Upper lobe of right lung (tissue), 1 donor: ENCODE data around the gene KRTAP2-3. TPM values are rescaled to one million over a fixed set of nuclear protein-coding genes. Genes with fewer than 3 reads are reported as not detected.
"Not testable (repeated sequence)": the region's sequence is repeated elsewhere in the genome, so short reads cannot be mapped to it uniquely, and the experiment has no call there.

ENCODE experiments used
- ATAC-seq: fragments of 200-7000 bp; cut with Tn5 transposase; one replicate; pipeline ENCODE4 v1.9.1; 2020; ENCODE audit warnings: mild to moderate bottlenecking, moderate library complexity
- DNase-seq: peaks from one replicate; pipeline ENCODE4 v3.0.0-alpha.2; 2020
- H3K27ac ChIP-seq: fragments of 200-600 bp; one replicate; pipeline ENCODE4 v1.8.0; 2022
- H3K27me3 ChIP-seq: fragments of 200-600 bp; one replicate; pipeline ENCODE4 v1.8.0; 2022; ENCODE audit warnings: mild to moderate bottlenecking
- H3K36me3 ChIP-seq: fragments of 200-600 bp; one replicate; pipeline ENCODE4 v1.8.0; 2022
- H3K4me1 ChIP-seq: fragments of 200-600 bp; one replicate; pipeline ENCODE4 v1.8.0; 2022
- H3K4me3 ChIP-seq: fragments of 200-600 bp; one replicate; pipeline ENCODE4 v1.8.0; 2022; ENCODE audit warnings: mild to moderate bottlenecking
- H3K9me3 ChIP-seq: fragments of 200-600 bp; one replicate; pipeline ENCODE4 v1.8.0; 2022
- intact Hi-C: fragments of 100-400 bp; cut with DNase I; formaldehyde crosslinking; loops from one replicate; pipeline ENCODE4 v1.11.0; 2022
- total RNA-seq: library from RNA; stranded (reverse); fragmentation: NEBNext Ultra II Directional; extraction: Animal tissue kit (Norgen Biotek cat#: 25700); gene quantifications from one replicate; pipeline ENCODE4 v1.2.1, GENCODE V29; 2021
- TF ChIP-seq, protein P1 (sequence below): fragments of 200-600 bp; IDR thresholded peaks from one replicate; pipeline ENCODE4 v1.8.0; 2022; ENCODE audit warnings: antibody characterized with exemption
- donor health status: DM: no; HTN: yes; CAD: no; lungs with severe emphysema.

The KRTAP2-3 gene
- total RNA-seq, 1 donor from 2014 or later = not detected

DNA sequence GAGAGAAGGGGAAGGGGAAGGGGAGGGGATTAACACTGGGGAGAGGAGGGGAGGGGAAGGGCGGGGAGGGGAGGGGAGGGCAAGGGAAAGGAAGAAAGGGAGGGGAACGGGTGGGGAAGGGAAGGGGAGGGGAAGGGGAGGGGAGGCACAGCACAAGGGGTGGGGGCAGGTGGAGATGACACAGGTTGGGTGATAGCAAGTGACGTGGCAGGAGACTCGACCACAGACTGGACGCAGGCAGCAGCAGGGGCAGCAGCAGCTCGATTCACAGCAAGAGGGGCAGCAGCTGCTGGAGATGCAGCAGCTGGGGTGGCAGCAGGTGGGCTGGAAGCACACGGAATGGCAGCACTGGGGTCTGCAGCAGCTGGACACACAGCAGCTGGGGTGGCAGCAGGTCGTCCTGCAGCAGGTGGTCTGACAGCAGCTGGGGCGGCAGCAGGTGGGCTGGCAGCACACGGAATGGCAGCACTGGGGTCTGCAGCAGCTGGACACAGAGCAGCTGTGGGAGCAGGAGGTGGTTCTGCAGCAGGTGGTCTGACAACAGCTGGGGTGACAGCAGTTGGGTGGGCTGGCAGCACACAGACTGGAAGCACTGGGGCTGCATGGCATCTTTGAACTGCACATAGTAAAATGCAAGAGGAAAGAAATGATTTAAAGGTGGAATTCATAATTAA lies 41.8 kb upstream of the KRTAP2-3 start, which contains the start of gene KRTAP4-16:
TSS of gene KRTAP4-16 (minus strand) at position 624 of the 674 bp plus-strand sequence. CDS start at position 624, 0 bp downstream.
- Histone ChIP-seq H3K4me1 (no peaks in the 10 kb centered on the region), H3K4me3 (no peak within 1 kb of the TSS), H3K27ac (no peak within 1 kb of the TSS), H3K36me3 (no peaks in the 10 kb centered on the region), H3K27me3 (no peaks in the 10 kb centered on the region), H3K9me3 (no peaks in the 10 kb centered on the region)
- ATAC-seq (no peak), DNase-seq (no peak)
- intact Hi-C loops = no loop called here
- TF ChIP-seq, protein P1, sequence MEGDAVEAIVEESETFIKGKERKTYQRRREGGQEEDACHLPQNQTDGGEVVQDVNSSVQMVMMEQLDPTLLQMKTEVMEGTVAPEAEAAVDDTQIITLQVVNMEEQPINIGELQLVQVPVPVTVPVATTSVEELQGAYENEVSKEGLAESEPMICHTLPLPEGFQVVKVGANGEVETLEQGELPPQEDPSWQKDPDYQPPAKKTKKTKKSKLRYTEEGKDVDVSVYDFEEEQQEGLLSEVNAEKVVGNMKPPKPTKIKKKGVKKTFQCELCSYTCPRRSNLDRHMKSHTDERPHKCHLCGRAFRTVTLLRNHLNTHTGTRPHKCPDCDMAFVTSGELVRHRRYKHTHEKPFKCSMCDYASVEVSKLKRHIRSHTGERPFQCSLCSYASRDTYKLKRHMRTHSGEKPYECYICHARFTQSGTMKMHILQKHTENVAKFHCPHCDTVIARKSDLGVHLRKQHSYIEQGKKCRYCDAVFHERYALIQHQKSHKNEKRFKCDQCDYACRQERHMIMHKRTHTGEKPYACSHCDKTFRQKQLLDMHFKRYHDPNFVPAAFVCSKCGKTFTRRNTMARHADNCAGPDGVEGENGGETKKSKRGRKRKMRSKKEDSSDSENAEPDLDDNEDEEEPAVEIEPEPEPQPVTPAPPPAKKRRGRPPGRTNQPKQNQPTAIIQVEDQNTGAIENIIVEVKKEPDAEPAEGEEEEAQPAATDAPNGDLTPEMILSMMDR = no peak

DNA sequence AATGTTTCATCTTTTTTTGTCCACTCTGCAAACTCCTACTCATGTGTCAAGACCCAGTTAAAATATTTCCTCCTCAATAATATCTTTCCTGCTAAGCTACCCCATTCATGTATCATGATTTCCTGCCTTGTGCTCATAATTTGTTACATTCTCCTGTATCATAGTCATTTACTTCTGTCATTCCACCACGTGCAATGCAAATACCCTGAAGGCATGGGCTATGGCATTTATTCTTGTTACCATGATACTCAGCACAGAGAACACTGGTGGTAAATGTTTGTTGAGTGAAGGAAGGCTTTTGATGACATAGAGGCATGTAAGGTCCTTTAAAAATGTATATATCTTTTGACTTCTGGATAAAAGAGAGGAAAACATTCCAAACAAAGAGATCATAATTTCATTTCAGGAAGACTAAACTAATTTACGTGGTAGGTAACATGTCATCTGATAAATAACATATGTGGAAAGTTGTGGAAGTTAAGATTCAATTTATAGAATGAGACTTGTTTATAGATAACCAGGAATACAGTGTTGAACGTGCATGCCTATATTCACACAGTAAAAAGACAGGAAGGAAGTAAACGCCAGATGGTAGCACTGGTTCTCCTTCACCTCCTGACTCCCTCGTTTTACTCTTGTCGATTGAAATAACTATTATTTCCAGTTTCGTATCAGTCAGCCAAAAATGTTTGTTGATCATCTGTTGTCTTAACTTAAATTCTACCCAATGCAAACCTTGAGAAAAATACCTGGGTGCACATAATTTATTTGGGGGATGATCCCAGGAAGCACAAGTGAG lies 40.0 kb upstream of the KRTAP2-3 start:
- H3K36me3 ChIP-seq, H3K27ac ChIP-seq, H3K4me1 ChIP-seq, H3K4me3 ChIP-seq, ATAC-seq, intact Hi-C loops, DNase-seq, H3K27me3 ChIP-seq, H3K9me3 ChIP-seq: not testable (repeated sequence)

DNA sequence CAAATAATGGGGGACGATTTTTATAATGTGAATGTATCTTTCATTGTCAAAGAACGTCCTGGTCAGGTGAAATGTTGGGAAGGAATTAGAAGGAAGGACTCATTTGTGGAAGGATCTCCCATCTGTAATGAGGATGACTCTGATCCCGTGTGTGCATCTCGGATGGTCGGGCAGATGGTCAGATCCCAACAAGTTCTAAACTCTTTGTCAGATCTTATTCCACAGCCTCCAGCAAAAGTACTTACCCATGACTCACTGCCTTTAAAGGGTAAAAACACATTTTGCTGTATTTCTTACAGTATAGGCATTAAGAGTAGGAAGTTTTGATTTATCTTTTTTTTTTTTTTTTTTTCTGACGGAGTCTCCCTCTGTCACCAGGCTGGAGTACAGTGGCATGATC lies 38.6 kb upstream of the KRTAP2-3 start:
- H3K9me3 ChIP-seq = no peaks in the 10 kb centered on the region
- H3K4me1 ChIP-seq = no peaks in the 10 kb centered on the region
- ATAC-seq = no peak
- DNase-seq = no peak
- no peaks in the 10 kb centered on the region for H3K36me3 ChIP-seq
- intact Hi-C loops = no loop called here
- no peak overlapping the region for H3K4me3 ChIP-seq
- TF ChIP-seq, protein P1 = no peak
- no peaks in the 10 kb centered on the region for H3K27me3 ChIP-seq
- no peak overlapping the region for H3K27ac ChIP-seq

DNA sequence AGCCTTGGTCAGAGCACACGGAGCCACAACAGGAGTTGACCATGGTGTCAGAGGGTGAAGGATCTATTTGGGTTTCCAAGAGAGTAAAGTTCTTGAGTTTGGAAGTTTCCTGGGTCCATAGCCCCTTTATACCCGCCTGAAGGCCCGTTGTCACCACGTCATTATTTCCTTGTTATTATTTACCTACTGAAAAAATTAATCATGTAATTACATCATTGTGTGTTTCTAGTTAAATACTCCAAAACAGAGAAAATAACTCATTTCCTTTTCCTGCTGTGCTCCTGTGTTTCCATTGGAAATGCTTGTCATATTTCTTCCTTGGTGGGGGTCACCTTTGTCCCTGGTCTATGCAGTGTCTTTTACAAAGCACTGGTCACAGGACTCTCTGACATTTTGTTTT lies 38.1 kb upstream of the KRTAP2-3 start, which contains the start of gene KRTAP4-8:
TSS of gene KRTAP4-8 (minus strand) at position 101 of the 400 bp plus-strand sequence. CDS start at position 43, 58 bp downstream.
- TF ChIP-seq, protein P1 = no peak
- Histone ChIP-seq H3K4me1 (no peaks in the 10 kb centered on the region), H3K36me3 (no peaks in the 10 kb centered on the region), H3K9me3 (no peaks in the 10 kb centered on the region), H3K4me3 (no peak within 1 kb of the TSS), H3K27ac (no peak within 1 kb of the TSS), H3K27me3 (no peaks in the 10 kb centered on the region)
- ATAC-seq (no peak), DNase-seq (no peak)
- intact Hi-C loops = no loop called here

DNA sequence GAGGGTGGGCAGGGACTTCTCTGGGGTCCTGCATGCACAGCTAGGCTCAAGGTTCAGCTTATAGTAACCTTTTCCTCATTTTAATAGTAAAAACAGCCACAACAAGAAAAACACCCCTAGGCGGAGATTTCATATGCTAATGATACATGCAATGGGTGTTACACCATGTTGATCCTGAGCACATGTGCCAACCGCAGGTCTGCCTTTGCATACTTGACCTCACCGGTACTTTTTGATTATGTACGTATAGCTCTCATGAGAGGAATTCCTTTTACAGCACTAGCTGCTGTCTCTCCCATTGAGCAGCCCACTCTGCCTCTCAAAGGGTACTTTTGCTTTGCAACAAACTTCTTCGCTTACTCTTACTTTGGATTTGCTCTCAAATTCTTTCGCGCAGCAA lies 36.1 kb upstream of the KRTAP2-3 start:
- ATAC-seq = no peak
- intact Hi-C loops = no loop called here
- H3K27ac ChIP-seq = no peak overlapping the region

DNA sequence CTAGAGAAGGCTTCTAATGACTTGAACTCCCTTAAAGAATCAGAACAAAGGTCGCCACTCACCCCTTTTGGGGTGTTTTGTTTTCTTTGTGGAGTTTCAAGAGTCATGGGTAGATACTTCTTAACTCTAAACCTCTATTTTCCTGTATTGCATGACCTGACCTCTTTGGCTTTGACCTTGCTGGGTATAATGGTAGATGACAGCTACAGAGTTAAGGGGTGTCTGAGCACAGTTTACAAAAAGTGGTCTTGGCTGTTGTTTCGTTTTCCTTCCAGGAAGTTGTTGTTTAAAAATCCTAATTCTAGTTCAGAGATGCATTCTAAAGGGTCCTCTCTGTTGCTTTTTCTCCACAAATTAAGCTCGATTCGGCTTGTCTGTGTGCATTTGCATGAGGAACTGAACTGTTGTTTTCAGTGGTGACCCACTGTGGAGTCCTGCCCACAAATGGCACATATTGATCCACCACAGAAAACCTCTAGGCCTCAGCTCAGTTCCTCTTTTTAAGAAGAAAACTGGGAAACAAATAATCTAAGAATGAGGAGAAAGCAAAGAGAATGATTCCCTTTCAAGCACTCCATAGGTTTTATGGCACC lies 28.9 kb upstream of the KRTAP2-3 start:
- intact Hi-C loops, H3K27ac ChIP-seq, DNase-seq, H3K36me3 ChIP-seq, H3K4me3 ChIP-seq, ATAC-seq, H3K4me1 ChIP-seq, H3K27me3 ChIP-seq, H3K9me3 ChIP-seq: not testable (repeated sequence)

More for the DNA sequence above, 36.1 kb upstream of the KRTAP2-3 start:
- no peaks in the 10 kb centered on the region for H3K36me3 ChIP-seq
- no peaks in the 10 kb centered on the region for H3K27me3 ChIP-seq
- TF ChIP-seq, protein P1 = no peak
- no peaks in the 10 kb centered on the region for H3K4me1 ChIP-seq
- no peak for DNase-seq
- no peak overlapping the region for H3K4me3 ChIP-seq
- H3K9me3 ChIP-seq = no peaks in the 10 kb centered on the region

DNA sequence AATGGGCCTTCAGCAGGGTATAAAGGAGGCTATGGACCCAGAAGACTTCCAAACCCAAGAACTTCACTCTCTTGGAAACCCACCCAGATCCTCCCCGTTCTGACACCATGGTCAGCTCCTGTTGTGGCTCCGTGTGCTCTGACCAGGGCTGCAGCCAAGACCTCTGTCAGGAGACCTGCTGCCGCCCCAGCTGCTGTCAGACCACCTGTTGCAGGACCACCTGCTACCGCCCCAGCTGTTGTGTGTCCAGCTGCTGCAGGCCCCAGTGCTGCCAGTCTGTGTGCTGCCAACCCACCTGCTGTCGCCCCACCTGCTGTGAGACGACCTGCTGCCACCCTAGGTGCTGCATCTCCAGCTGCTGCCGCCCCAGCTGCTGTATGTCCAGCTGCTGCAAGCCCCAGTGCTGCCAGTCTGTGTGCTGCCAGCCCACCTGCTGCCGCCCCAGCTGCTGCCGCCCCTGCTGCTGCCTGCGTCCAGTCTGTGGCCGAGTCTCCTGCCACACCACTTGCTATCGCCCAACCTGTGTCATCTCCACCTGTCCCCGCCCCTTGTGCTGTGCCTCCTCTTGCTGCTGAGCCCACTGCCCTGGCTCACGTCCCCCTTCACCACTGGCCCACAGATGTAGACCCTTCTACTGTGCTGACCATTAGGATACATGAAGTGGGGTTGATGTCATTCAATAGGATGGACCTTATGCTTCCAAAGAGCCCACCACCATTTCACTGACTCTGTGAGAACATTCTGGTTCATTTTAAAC lies 24.4 kb upstream of the KRTAP2-3 start, which contains the start of gene KRTAP4-7:
TSS of gene KRTAP4-7 (plus strand) at position 51 of the 757 bp plus-strand sequence. CDS start at position 108, 57 bp downstream.
- H3K27ac ChIP-seq, H3K36me3 ChIP-seq, DNase-seq, H3K4me1 ChIP-seq, H3K27me3 ChIP-seq, ATAC-seq, H3K4me3 ChIP-seq, H3K9me3 ChIP-seq, intact Hi-C loops: not testable (repeated sequence)

DNA sequence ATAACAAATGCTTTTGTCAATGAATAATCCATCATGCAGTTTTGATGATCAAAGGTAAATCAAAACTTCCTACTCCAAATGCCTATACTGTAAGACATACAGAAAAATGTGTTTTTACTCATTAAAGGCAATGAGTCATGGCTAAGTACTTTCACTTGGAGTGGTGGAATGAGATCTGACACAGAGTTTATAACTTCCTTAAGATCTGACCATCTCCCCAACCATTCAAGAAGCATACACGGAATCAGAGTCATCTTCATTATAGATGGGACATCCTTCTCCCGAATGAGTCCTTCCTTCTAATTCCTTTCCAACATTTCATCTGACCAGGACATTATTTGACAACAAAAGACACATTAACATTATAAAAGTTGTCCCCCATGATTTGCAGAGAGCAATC lies 23.5 kb upstream of the KRTAP2-3 start:
- H3K9me3 ChIP-seq, ATAC-seq, intact Hi-C loops: not testable (repeated sequence)

More for the DNA sequence above, 23.5 kb upstream of the KRTAP2-3 start:
- DNase-seq, H3K27me3 ChIP-seq, H3K27ac ChIP-seq, H3K36me3 ChIP-seq, H3K4me1 ChIP-seq, H3K4me3 ChIP-seq: not testable (repeated sequence)
